Lower leg skin (tissue), 3 donors: Measurements from ENCODE around the gene AP5Z1.

Source experiments
- CTCF ChIP-seq, 3 donors: fragments of 450-650 bp; IDR thresholded peaks; one replicate each; pipeline ENCODE4 v1.5.1; 2016; ENCODE audit warnings: antibody characterized with exemption in 3 of 3, mild to moderate bottlenecking in 3 of 3, moderate library complexity in 2 of 3
- POLR2A ChIP-seq, 2 donors: fragments of 450-650 bp; IDR thresholded peaks; one replicate each; pipeline ENCODE4 v1.6.1; 2016 to 2017; ENCODE audit warnings: antibody characterized with exemption in 2 of 2, mild to moderate bottlenecking in 1 of 2, moderate library complexity in 1 of 2

DNA sequence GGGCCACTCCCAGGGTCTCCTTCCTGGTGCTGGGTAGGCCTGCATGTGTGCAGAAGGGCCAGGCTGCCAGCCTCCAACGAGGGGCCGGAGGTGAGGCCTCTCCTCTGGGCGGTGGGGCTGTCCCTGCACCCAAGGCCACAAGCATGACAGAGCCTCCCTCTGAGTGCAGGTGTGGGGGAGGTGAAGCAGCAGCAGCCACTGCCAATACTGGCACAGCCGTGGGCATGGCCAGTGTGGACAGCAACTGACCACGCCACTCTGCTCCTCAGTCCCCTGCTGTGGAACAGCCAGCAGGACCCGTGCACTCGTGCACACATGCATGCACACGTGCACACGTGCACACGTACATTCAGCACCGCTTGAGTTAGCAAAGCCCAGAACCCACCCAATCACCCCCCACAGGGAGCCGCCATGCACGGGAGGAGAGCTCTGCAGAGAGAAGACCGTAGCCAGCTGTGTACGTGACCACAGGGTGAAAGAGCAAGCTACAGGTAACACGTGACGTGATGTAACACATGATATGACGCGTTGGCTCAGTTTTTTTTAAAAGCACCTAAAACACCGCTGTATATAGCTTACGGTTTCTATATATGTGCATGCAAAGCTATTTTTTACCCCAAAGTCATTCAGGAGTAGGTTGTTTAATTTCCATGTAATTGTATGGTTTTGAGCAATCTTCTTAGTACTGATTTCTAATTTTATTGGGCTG is 63.4 kb downstream of the AP5Z1 start:
- no peak for TF ChIP-seq CTCF (IDR thresholded peaks at IDR 0.05)
- TF ChIP-seq POLR2A (IDR thresholded peaks at IDR 0.05): no peak
